Endodermal cell (in vitro differentiated cells): Measurements from ENCODE around the gene KCNJ13. TPM values are rescaled to one million over a fixed set of nuclear protein-coding genes. Genes with fewer than 3 reads are reported as not detected.

Experiments used
- DNase-seq: peaks from one replicate; pipeline ENCODE4 v3.0.0-alpha.2; 2017
- H3K27ac ChIP-seq: 2 replicates; pipeline ENCODE4 v1.5.1; 2013; ENCODE audit warnings: mild to moderate bottlenecking, low read depth, low read length, moderate library complexity
- H3K27me3 ChIP-seq: 2 replicates; pipeline ENCODE4 v1.6.1; 2013; ENCODE audit warnings: mild to moderate bottlenecking, low read length, moderate library complexity; ENCODE audit not compliant: insufficient read depth, control insufficient read depth, poor library complexity, severe bottlenecking
- H3K36me3 ChIP-seq: 2 replicates; pipeline ENCODE4 v1.7.0; 2013; ENCODE audit warnings: mild to moderate bottlenecking, low read length, moderate library complexity; ENCODE audit not compliant: control insufficient read depth, insufficient read depth
- H3K4me1 ChIP-seq: one replicate; pipeline ENCODE4 v1.7.0; 2013; ENCODE audit warnings: low read length; ENCODE audit not compliant: control insufficient read depth, insufficient read depth
- H3K4me3 ChIP-seq: 2 replicates; pipeline ENCODE4 v1.5.1; 2013; ENCODE audit warnings: mild to moderate bottlenecking, low read length, moderate library complexity
- H3K9ac ChIP-seq: 2 replicates; pipeline ENCODE4 v1.6.1; 2013; ENCODE audit warnings: mild to moderate bottlenecking, low read length, moderate library complexity; ENCODE audit not compliant: poor library complexity, severe bottlenecking; ENCODE audit errors: extremely low read depth
- H3K9me3 ChIP-seq: 2 replicates; pipeline ENCODE4 v1.6.1; 2013; ENCODE audit warnings: mild to moderate bottlenecking, low read length, moderate library complexity; ENCODE audit not compliant: control insufficient read depth
- H3K27ac Mint-ChIP-seq: 2 replicates; pipeline ENCODE4 v1.8.0; 2020; ENCODE audit warnings: mixed read lengths
- H3K27me3 Mint-ChIP-seq: 2 replicates; pipeline ENCODE4 v1.8.0; 2021; ENCODE audit warnings: mild to moderate bottlenecking, mixed read lengths; ENCODE audit not compliant: insufficient read depth
- H3K36me3 Mint-ChIP-seq: 2 replicates; pipeline ENCODE4 v1.8.0; 2020; ENCODE audit warnings: low read depth, mixed read lengths
- H3K4me1 Mint-ChIP-seq: 2 replicates; pipeline ENCODE4 v1.8.0; 2020; ENCODE audit warnings: mixed read lengths
- H3K4me3 Mint-ChIP-seq: 2 replicates; pipeline ENCODE4 v1.8.0; 2020; ENCODE audit warnings: mild to moderate bottlenecking, moderate library complexity, mixed read lengths
- H3K9me3 Mint-ChIP-seq: 2 replicates; pipeline ENCODE4 v1.8.0; 2020; ENCODE audit warnings: mild to moderate bottlenecking, mixed read lengths
- CTCF ChIP-seq: fragments of 200-600 bp; sonication (generic); conservative IDR thresholded peaks from 2 replicates; pipeline ENCODE4 v1.5.0; 2021; ENCODE audit warnings: antibody characterized with exemption, mild to moderate bottlenecking
- WGBS, 2 experiments: methylation state at CpG; one replicate each; pipeline versions ENCODE4 v1.1.5 to v1.1.7; 2013; ENCODE audit warnings: missing lambda C conversion rate in 2 of 2, mixed read lengths in 1 of 2; ENCODE audit not compliant: insufficient coverage in 1 of 2, insufficient read length in 1 of 2; 5-methylcytosine and 5-hydroxymethylcytosine counted together
- long read RNA-seq, 4 experiments: library from polyadenylated mRNA in 2 of 4; library from RNA in 1 of 4; library from capped mRNA in 1 of 4; stranded (forward) in 3 of 4; unstranded in 1 of 4; transcript quantifications; one replicate each; pipeline ENCODE4 v2.0.0, GENCODE V29; 2020 to 2021; ENCODE audit warnings: inconsistent platforms in 1 of 4
- polyA plus RNA-seq, 2 experiments: library from polyadenylated mRNA; stranded (reverse); fragments of 50-300 nt; gene quantifications; one replicate each; pipeline ENCODE4 v1.2.3, GENCODE V29; 2013
- total RNA-seq, 2 donors: library from RNA; stranded (reverse); fragmentation: NEBNext Ultra II Directional in 1 of 2; extraction: Animal tissue kit (Norgen Biotek cat#: 25700) in 1 of 2; gene quantifications; 2 replicates in 1 of 2; 3 replicates in 1 of 2; pipeline ENCODE4 v1.2.1, GENCODE V29; 2021

Gene KCNJ13
- 1 to 10 TPM in 1 of 2 donors, under 1 TPM in 1; 0.15 to 1.0 TPM for total RNA-seq
- polyA plus RNA-seq (2013, experiment 1 of 2), result 0.53 TPM
- polyA plus RNA-seq (2013, experiment 2 of 2), result 1.4 TPM
- long read RNA-seq, experiment 1, result 0 reads
- long read RNA-seq, experiment 2, result 0 reads
- long read RNA-seq, experiment 3, transcript KCNJ13-201 (3 exons, 2,950 nt), result major isoform, 8 of 11 reads
- long read RNA-seq, experiment 3, partial matches to known transcripts, result 0 of 11 reads
- long read RNA-seq, experiment 3, other reads (novel, unspliced or antisense), result 2 of 11 reads
- long read RNA-seq, experiment 4, result 0 reads

- Histone ChIP-seq H3K9ac (no peak within 1 kb of the TSS), H3K36me3 (peaks cover 16% of the 10 kb centered on the region), H3K27ac (no peak within 1 kb of the TSS), H3K27me3 (no peaks in the 10 kb centered on the region), H3K4me1 (peaks cover 14% of the 10 kb centered on the region), H3K4me3 (peak within 1 kb of the TSS; percentile 57), H3K9me3 (no peaks in the 10 kb centered on the region)
- no peak for TF ChIP-seq CTCF
- Mint-ChIP-seq H3K4me1 (peaks cover 45% of the 10 kb centered on the region), H3K27me3 (no peaks in the 10 kb centered on the region), H3K36me3 (peaks cover 8% of the 10 kb centered on the region), H3K27ac (peak within 1 kb of the TSS; percentile 61), H3K4me3 (peak within 1 kb of the TSS; percentile 10), H3K9me3 (no peaks in the 10 kb centered on the region)
- DNase-seq, result peak; percentile 69
- 40% methylated on average over 1 of the region's 1 CpG; no CpG with 5 or more reads in 1 of the 2 experiments for WGBS, 2 experiments
Measured at GRCh38 chr2:232776435-232776834, at the start of gene KCNJ13. Gene KCNJ13 (minus strand): TSS chr2:232776565. CDS start chr2:232771362, 5,203 bp downstream.

- no peaks in the 10 kb centered on the region for H3K27me3 ChIP-seq
- Mint-ChIP-seq H3K4me1 (no peaks in the 10 kb centered on the region), H3K4me3 (no peak overlapping the region), H3K36me3 (peaks cover 73% of the 10 kb centered on the region), H3K27me3 (no peaks in the 10 kb centered on the region), H3K9me3 (no peaks in the 10 kb centered on the region), H3K27ac (no peak overlapping the region)
- TF ChIP-seq CTCF, result no peak
- no peak overlapping the region for H3K4me3 ChIP-seq
- 93 to 94% methylated on average over 2 to 3 of the region's 3 CpGs for WGBS, 2 experiments
- H3K4me1 ChIP-seq, result no peaks in the 10 kb centered on the region
- no peak overlapping the region for H3K9ac ChIP-seq
- H3K27ac ChIP-seq, result no peak overlapping the region
- no peaks in the 10 kb centered on the region for H3K9me3 ChIP-seq
- H3K36me3 ChIP-seq, result peaks cover 86% of the 10 kb centered on the region
- DNase-seq, result no peak
Measured at GRCh38 chr2:232817756-232818155, 41.4 kb upstream of the KCNJ13 start.

GRCh38 chr2:232816657-232817056, 40.3 kb upstream of the KCNJ13 start:
- Histone ChIP-seq H3K27ac (no peak overlapping the region), H3K9me3 (no peaks in the 10 kb centered on the region), H3K4me3 (no peak overlapping the region), H3K4me1 (no peaks in the 10 kb centered on the region), H3K36me3 (peaks cover 89% of the 10 kb centered on the region), H3K9ac (no peak overlapping the region), H3K27me3 (no peaks in the 10 kb centered on the region)
- DNase-seq, result no peak
- no peaks in the 10 kb centered on the region for H3K27me3 Mint-ChIP-seq
- no peak for TF ChIP-seq CTCF
- no peaks in the 10 kb centered on the region for H3K9me3 Mint-ChIP-seq
- no peak overlapping the region for H3K27ac Mint-ChIP-seq
- H3K36me3 Mint-ChIP-seq, result peaks cover 73% of the 10 kb centered on the region
- H3K4me1 Mint-ChIP-seq, result no peaks in the 10 kb centered on the region
- no peak overlapping the region for H3K4me3 Mint-ChIP-seq
- WGBS, 2 experiments, result 92% methylated on average over 8 to 10 of the region's 10 CpGs
